Tibial artery (tissue), 4 donors: ENCODE measurements around the gene GNPTG.

ENCODE experiments used
- DNase-seq, 2 donors: peaks; one replicate each; pipeline ENCODE4 v3.0.0-alpha.2; 2019
- H3K27ac ChIP-seq, 2 donors: fragments of 200-600 bp; sonication (generic) in 1 of 2; 1 replicate in 1 of 2; 2 replicates in 1 of 2; pipeline ENCODE4 v1.5.1; 2018 to 2019; ENCODE audit warnings: mild to moderate bottlenecking in 1 of 2
- H3K27me3 ChIP-seq, 2 donors: fragments of 200-600 bp; sonication (generic) in 1 of 2; one replicate each; pipeline versions ENCODE4 v1.5.1 to v1.6.0; 2016 to 2019
- H3K36me3 ChIP-seq, 3 donors: fragments of 200-600 bp; sonication (generic) in 2 of 3; one replicate each; pipeline ENCODE4 v1.5.1; 2016 to 2019; ENCODE audit warnings: mild to moderate bottlenecking in 2 of 3
- H3K4me1 ChIP-seq, 4 donors: fragments of 200-600 bp; sonication (generic) in 2 of 4; 1 replicate in 3 of 4; 2 replicates in 1 of 4; pipeline ENCODE4 v1.5.1; 2016 to 2019
- H3K4me3 ChIP-seq, 2 donors: fragments of 200-600 bp; sonication (generic) in 1 of 2; 1 replicate in 1 of 2; 2 replicates in 1 of 2; pipeline ENCODE4 v1.5.1; 2018 to 2019; ENCODE audit warnings: mild to moderate bottlenecking in 2 of 2
- H3K9me3 ChIP-seq, 3 donors: fragments of 200-600 bp; sonication (generic) in 1 of 3; one replicate each; pipeline ENCODE4 v1.5.1; 2016 to 2019
- intact Hi-C: fragments of 100-400 bp; cut with DNase I; formaldehyde crosslinking; loops from one replicate; pipeline ENCODE4 v1.15.0; 2023; ENCODE audit warnings: low total_unique reads
- TF ChIP-seq, protein P1 (sequence below), 2 experiments: fragments of 200-600 bp in 1 of 2; fragments of 450-650 bp in 1 of 2; IDR thresholded peaks; one replicate each; pipeline ENCODE4 v1.5.1; 2017 to 2019; ENCODE audit warnings: antibody characterized with exemption in 2 of 2, mild to moderate bottlenecking in 1 of 2, moderate library complexity in 1 of 2

The GNPTG gene

DNA sequence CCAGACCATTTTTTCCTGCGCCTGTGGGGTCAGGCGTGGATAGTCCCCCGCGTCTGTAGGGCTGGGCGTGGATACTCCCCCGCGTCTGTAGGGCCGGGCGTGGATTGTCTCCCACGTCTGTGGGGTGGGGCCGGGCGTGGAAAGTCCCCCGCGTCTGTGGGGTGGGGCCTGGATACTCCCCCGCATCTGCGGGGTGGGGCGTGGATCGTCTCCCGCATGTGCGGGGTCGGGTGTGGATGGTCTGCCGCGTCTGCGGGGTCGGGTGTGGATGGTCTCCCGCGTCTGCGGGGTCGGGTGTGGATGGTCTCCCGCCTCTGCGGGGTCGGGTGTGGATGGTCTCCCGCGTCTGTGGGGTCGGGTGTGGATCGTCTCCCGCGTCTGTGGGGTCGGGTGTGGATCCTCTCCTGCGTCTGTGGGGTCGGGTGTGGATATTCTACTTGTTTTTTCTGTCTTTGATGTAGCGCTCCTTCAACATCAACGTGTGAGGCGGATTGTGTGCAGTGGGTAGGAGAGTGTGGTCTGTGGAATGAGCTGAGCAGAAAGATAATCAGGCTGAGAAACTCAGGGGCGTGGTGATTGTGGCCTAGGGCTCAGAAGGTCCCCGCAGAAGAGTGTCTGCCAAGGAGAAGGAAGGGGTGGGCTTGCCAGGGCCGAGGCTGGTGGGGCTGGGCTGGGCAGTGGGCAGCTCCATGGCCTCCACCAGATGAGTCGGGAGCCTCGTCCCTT lies 3.2 kb downstream of the GNPTG start:
- H3K4me1 ChIP-seq, result peaks cover 0 to 52% (median 25%) of the 10 kb centered on the region in 4 donors
- H3K36me3 ChIP-seq, result peaks cover under 1 to 27% (median 2%) of the 10 kb centered on the region in 3 donors
- DNase-seq, result no peak
- no peaks in the 10 kb centered on the region for H3K27me3 ChIP-seq
- TF ChIP-seq, protein P1, sequence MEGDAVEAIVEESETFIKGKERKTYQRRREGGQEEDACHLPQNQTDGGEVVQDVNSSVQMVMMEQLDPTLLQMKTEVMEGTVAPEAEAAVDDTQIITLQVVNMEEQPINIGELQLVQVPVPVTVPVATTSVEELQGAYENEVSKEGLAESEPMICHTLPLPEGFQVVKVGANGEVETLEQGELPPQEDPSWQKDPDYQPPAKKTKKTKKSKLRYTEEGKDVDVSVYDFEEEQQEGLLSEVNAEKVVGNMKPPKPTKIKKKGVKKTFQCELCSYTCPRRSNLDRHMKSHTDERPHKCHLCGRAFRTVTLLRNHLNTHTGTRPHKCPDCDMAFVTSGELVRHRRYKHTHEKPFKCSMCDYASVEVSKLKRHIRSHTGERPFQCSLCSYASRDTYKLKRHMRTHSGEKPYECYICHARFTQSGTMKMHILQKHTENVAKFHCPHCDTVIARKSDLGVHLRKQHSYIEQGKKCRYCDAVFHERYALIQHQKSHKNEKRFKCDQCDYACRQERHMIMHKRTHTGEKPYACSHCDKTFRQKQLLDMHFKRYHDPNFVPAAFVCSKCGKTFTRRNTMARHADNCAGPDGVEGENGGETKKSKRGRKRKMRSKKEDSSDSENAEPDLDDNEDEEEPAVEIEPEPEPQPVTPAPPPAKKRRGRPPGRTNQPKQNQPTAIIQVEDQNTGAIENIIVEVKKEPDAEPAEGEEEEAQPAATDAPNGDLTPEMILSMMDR (IDR thresholded peaks at IDR 0.05), result no peak
- H3K9me3 ChIP-seq, result no peaks in the 10 kb centered on the region
- intact Hi-C loops, result no loop called here
- no peak overlapping the region for H3K4me3 ChIP-seq
- no peak overlapping the region for H3K27ac ChIP-seq

DNA sequence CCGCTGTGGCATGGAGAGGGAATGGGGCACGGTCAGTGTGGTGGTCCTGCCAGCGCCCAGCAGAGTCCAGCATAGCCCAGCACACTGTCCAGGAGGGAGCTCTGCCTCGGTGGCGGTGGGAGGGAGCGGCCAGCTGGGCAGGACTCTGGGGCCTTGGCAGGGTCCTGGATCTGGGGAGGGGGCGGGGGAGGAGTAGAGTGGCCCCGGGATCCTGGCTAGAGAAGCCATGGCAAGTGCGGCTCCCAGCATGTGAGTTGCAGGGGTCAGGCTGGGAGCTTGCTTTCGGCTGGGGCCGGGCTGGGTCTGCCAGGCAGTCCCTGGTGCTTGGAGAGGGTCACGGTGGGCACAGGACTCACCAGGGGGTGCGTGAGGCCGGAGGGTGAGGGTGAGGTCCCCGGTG lies 3.9 kb downstream of the GNPTG start:
- Histone ChIP-seq H3K4me3 (no peak overlapping the region), H3K36me3 (peaks cover 0 to 26% (median 2%) of the 10 kb centered on the region in 3 donors), H3K9me3 (no peaks in the 10 kb centered on the region), H3K27ac (no peak overlapping the region), H3K4me1 (peaks cover 0 to 46% (median 20%) of the 10 kb centered on the region in 4 donors), H3K27me3 (no peaks in the 10 kb centered on the region)
- TF ChIP-seq, protein P1 (IDR thresholded peaks at IDR 0.05), result no peak
- intact Hi-C loops, result no loop called here
- DNase-seq, result no peak

DNA sequence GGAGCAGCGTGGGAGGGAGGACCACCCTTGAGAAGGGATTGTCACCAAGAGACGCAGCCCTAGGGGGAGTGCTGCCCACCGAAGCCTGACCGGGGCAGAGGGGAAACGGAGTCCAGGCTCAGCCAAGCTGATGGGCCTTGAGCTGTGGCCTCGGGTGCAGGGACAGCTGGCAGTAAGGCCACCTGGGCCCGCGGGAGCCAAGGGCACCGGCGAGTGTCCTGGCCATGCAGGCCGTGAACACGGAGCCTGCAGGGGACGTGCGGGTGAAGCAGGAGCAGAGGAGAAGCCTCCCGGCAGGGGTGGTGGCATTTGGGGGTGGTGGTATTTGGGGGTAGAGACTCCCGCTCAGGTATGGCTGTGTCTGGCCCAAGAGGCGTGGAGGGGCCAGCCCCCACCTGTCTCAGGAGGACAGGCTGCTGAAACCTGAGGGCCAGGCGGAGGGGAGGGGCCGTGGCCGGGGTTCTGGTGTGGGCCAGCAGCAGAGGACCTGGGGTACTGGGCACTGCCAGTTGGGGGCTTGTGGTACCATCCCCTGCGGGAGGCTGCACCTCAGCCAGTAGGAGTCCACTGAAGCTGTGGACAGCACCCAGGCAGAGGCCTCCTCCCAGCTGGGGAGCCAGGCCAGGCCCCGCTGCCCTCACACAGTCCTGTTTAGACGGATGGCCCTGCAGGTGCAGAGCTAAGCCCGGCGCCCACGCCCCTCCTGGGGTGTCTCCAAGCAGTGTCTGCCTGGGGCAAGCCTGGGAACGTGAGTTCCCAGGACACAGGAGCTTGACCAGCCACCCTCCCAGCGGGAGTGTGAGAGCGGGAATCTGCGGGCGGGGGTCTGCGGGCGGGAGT lies 4.5 kb downstream of the GNPTG start:
- TF ChIP-seq, protein P1 (IDR thresholded peaks at IDR 0.05), result no peak

DNA sequence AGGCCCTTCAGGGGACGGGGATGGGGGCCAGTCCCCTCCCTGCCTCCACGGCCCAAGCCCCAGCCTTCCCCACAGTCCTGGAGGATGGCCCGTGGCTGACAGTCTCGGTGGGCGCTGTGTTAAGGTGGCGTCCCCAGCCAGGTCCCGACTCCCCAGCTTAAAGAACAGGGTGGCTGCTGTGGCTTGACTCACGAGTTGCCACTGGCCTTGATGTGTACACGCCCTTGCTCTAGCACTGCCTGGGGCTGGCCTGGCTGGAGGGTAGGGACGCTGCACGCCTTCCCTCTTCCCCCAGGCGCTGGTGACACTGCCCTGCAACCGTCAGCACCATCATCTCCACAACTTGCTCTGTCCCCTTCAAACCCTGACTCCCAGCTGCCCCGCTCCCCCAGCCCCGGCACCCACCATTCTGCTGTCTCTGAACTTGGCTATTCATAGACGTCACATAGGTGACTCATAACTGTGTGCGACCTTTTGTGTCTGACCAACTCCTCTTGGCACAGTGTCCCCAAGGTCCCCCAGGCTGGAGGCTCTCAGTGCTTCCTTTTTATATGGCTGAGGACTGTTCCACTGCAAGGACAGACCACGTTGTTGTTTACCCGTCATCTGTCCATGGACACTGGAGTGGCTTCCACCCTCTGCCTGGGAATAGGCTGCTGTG lies 6.3 kb downstream of the GNPTG start:
- no peaks in the 10 kb centered on the region for H3K9me3 ChIP-seq
- TF ChIP-seq, protein P1 (IDR thresholded peaks at IDR 0.05), result no peak
- no peaks in the 10 kb centered on the region for H3K27me3 ChIP-seq
- H3K27ac ChIP-seq, result no peak overlapping the region
- H3K4me1 ChIP-seq, result peaks cover 0 to 27% (median 4%) of the 10 kb centered on the region in 4 donors
- intact Hi-C loops, result no loop called here
- no peak for DNase-seq
- H3K4me3 ChIP-seq, result no peak overlapping the region
- H3K36me3 ChIP-seq, result peaks cover 12 to 49% (median 24%) of the 10 kb centered on the region in 3 donors

More for the DNA sequence above, 4.5 kb downstream of the GNPTG start:
- Histone ChIP-seq H3K4me3 (no peak overlapping the region), H3K9me3 (no peaks in the 10 kb centered on the region), H3K27me3 (no peaks in the 10 kb centered on the region), H3K4me1 (peaks cover 0 to 39% (median 14%) of the 10 kb centered on the region in 4 donors), H3K27ac (no peak overlapping the region), H3K36me3 (peaks cover 0 to 31% (median 7%) of the 10 kb centered on the region in 3 donors)
- no peak for DNase-seq
- intact Hi-C loops, result no loop called here

DNA sequence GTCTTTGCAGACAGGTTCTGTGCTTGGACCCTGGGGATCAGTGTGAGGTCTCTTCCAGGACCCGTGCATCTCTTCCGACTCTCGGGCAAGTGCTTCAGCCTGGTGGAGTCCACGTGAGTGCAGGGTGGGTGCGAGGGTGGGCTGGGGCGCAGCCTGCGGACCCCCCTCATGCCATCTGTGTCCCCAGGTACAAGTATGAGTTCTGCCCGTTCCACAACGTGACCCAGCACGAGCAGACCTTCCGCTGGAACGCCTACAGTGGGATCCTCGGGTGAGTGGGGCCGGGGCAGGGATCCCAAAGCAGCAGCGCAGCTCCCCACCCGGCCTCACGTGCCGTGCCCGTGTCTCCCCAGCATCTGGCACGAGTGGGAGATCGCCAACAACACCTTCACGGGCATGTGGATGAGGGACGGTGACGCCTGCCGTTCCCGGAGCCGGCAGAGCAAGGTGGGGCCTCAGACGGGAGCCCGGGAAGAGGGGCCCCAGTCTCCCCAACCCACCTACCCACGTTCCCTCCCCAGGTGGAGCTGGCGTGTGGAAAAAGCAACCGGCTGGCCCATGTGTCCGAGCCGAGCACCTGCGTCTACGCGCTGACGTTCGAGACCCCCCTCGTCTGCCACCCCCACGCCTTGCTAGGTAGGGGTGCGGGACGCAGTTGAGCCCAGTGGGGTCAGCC lies 10.1 kb downstream of the GNPTG start:
- H3K4me1 ChIP-seq, result no peaks in the 10 kb centered on the region
- no peak overlapping the region for H3K4me3 ChIP-seq
- intact Hi-C loops, result no loop called here
- H3K9me3 ChIP-seq, result no peaks in the 10 kb centered on the region
- no peak overlapping the region for H3K27ac ChIP-seq
- H3K27me3 ChIP-seq, result no peaks in the 10 kb centered on the region
- no peak for DNase-seq
- H3K36me3 ChIP-seq, result peaks cover 25 to 87% (median 59%) of the 10 kb centered on the region in 3 donors
- TF ChIP-seq, protein P1 (IDR thresholded peaks at IDR 0.05), result no peak
